ENCODE results near the gene ABHD8.

Gene ABHD8

DNA sequence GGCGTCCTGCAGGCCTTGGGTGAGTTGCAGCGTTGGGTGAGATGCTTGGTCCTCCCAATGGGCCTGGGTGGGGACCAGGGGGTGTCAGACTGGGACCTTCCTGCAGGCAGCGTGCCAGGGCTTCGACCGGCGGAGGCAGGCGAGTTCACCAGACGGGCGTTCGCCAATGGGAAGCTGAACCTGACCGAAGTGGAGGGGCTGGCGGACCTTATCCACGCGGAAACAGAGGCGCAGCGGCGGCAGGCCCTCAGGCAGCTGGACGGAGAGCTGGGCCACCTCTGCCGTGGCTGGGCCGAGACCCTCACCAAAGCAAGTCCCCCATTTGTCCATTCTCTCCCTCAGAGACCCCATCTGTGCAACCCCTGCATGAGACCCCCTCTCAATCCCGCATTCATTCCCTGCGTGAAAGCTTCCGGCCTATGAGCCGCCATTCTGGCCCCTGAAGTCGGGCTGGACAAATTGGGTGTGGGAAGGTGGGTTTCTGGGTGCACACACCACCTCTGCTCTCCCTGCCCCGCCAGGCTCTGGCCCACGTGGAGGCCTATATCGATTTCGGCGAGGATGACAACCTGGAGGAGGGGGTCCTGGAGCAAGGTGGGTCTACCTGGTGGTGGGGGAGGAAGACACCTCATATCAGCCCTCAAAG, 35.3 kb upstream of the ABHD8 start:
- TF ChIP-seq, protein P1, sequence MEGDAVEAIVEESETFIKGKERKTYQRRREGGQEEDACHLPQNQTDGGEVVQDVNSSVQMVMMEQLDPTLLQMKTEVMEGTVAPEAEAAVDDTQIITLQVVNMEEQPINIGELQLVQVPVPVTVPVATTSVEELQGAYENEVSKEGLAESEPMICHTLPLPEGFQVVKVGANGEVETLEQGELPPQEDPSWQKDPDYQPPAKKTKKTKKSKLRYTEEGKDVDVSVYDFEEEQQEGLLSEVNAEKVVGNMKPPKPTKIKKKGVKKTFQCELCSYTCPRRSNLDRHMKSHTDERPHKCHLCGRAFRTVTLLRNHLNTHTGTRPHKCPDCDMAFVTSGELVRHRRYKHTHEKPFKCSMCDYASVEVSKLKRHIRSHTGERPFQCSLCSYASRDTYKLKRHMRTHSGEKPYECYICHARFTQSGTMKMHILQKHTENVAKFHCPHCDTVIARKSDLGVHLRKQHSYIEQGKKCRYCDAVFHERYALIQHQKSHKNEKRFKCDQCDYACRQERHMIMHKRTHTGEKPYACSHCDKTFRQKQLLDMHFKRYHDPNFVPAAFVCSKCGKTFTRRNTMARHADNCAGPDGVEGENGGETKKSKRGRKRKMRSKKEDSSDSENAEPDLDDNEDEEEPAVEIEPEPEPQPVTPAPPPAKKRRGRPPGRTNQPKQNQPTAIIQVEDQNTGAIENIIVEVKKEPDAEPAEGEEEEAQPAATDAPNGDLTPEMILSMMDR (IDR thresholded peaks at IDR 0.05; ENCODE audit: low read length, missing control alignments): no peak
- H3K4me3 ChIP-seq (replicated peaks; ENCODE audit: low read depth, low read length): peak overlapping the region; percentile 95
- DNase-seq (ENCODE audit: low read depth): no peak

DNA sequence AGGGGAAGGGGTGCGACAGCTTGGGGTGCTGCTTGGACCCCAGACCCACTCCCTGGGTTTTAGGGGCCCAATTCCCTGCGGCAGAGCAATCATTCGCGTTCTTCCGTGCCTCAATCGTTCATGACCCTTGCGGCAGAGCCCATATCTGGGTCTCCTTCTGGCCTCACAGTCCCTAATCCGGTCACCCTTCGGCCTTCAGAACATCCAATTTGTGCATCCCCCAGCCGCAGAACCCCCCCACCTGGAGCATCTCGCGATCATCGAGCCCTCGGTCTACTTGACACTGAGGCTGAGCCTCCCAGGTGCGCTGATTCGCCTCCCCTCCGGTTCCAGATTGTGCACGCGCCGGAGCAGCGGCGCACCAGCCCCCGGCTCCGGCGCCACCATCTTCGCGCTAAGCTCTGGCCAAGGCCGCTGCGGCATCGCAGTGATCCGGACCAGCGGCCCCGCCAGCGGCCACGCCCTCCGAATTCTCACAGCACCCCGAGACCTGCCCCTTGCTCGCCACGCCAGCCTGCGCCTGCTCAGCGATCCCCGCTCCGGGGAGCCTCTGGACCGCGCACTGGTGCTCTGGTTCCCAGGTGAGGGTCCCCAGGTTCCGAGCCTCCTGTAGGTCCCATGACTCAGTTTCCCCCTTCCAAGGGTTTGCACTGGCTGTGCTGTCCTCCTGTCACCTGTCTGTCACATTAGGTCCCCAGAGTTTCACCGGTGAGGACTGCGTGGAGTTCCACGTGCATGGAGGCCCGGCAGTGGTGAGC, 34.6 kb upstream of the ABHD8 start:
- peak overlapping the region; percentile 95 for H3K4me3 ChIP-seq (replicated peaks; ENCODE audit: low read depth, low read length)
- no peak for DNase-seq (ENCODE audit: low read depth)
- TF ChIP-seq, protein P1 (IDR thresholded peaks at IDR 0.05; ENCODE audit: low read length, missing control alignments): no peak

DNA sequence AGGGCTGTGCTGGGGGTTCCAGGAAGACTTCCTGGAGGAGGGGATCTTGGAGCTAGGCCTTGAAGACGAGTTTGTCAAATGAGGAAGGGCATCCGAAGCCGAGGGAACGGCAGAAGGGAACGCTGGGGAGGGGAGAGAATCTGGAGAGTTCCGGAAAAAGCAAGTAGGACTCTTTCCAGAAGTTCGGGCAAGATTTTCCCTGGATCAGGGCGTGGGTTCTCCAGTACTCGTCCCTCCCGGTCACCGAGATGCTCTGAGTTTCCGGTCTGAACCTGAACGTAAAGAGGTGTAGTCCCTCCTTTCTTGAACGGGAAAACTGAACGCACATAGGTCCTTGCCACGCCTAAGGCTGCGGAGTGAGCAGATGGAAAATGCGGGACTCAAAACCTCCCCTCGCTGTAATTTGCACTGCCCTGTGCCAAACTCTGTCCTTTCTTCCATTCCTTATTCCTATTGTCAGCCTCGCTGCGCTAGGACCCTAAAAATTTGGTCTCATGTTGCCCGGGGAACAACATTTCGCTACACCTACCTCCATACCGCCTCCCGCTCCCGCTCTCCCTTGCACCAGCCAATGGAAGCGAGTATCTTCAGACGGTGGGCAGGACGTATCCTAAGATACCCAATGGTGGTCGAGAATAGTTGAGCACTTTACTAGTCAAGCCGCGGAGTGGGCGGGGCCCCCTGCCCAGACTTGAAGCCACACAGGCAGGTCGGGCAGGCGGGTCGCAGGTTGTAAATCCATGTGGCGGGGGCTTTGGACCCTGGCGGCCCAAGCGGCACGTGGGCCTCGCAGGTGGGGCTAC, 33.8 kb upstream of the ABHD8 start, which contains the start of gene GTPBP3:
Gene GTPBP3 (plus strand): TSS at position 682 of the 803 bp plus-strand sequence. CDS start 59 bp downstream, at position 741.
- H3K4me3 ChIP-seq (replicated peaks; ENCODE audit: low read depth, low read length): peak within 1 kb of the TSS; percentile 95
- peak; percentile 99 for DNase-seq (ENCODE audit: low read depth)
- TF ChIP-seq, protein P1 (IDR thresholded peaks at IDR 0.05; ENCODE audit: low read length, missing control alignments): no peak

DNA sequence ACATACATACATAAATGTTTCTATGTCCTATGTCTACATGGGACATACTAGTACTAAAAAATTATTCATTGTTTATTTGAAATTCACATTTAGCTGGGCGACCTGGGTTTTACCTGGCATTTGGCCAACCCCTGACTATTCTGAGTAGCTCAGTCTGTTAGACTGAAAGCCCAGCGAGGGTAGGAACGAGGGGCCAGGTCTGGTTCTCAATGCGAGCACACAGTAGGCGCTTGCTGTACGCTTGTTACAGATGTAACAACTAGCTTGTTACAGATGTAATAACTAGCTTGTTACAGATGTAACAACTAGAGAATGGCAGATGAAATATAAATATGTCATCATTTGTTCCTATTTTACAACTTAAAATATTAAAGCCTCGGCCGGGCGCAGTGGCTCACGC, 32.4 kb upstream of the ABHD8 start:
- TF ChIP-seq, protein P1 (IDR thresholded peaks at IDR 0.05; ENCODE audit: low read length, missing control alignments): no peak
- no peak for DNase-seq (ENCODE audit: low read depth)
- no peak overlapping the region for H3K4me3 ChIP-seq (replicated peaks; ENCODE audit: low read depth, low read length)

DNA sequence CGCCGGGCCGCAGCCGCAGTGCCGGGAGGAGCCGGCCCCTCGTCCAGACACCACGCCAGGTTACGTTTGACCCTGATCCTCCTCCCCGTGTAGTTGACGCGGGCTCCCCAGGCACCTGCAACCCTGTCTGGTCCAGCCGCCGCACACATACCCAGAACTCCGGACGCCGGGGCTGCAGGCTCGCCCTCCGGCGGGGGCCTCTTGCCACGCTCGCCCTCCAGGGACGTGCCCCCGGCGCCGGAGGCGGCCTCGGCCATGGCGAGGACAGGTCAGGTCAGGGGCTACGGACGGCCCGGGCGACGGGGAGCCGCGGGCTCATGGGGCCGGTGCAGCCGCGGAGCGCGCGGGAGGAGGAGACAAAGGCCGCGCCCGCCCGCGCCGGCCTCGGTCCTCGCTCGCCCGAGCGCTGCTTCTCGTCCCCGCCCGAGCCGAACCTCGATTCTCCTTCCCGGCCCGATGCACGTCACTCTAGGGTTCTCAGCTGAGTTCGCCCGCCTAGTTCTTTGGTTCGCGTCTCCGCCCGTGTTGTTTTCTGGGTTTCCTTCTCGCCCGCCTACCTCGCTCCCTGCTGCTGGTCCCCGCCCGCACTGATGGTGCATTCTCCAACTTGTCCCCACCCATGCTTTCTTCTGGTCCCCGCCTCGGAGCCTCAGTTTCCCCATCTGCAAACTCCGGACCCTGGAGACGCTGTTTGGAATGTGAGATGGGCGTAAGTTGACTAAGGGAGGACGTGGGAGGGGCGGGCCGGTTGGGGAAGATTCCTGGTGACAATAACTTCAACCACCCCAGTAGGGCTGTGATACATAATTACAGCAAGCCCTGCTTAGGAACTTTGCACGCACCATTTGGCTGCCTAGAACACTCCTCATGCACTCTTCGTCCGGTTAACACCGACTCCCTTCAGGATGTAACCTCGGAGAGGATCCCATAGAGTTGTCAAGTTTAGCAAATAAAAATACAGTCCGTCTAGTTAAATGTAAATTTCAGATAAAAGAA, 31.5 kb upstream of the ABHD8 start, which contains the start of gene ANO8:
Gene ANO8 (minus strand): TSS at position 442 of the 996 bp plus-strand sequence. CDS start 185 bp downstream, at position 257.
- peak; percentile 99 for DNase-seq (ENCODE audit: low read depth)
- TF ChIP-seq, protein P1 (IDR thresholded peaks at IDR 0.05; ENCODE audit: low read length, missing control alignments): no peak
- peak within 1 kb of the TSS; percentile 60 for H3K4me3 ChIP-seq (replicated peaks; ENCODE audit: low read depth, low read length)
